Sciatic nerve (tissue), 2 donors: ENCODE measurements around the gene PALM3. TPM values are rescaled to one million over a fixed set of nuclear protein-coding genes. Genes with fewer than 3 reads are reported as not detected.

Source experiments
- ATAC-seq: fragments of 200-7000 bp; cut with Tn5 transposase; one replicate; pipeline ENCODE4 v1.9.1; 2020; ENCODE audit warnings: mild to moderate bottlenecking, moderate library complexity
- DNase-seq: peaks from one replicate; pipeline ENCODE4 v3.0.0-alpha.2; 2020; ENCODE audit warnings: low spot score
- intact Hi-C: fragments of 100-400 bp; cut with DNase I; formaldehyde crosslinking; loops from one replicate; pipeline ENCODE4 v1.14.2; 2022
- total RNA-seq: library from RNA; stranded (reverse); fragmentation: NEBNext Ultra II Directional; extraction: Animal tissue kit (Norgen Biotek cat#: 25700); gene quantifications from one replicate; pipeline ENCODE4 v1.2.1, GENCODE V29; 2021
- donor health status: DM: no; HTN: no; CAD: no.
- donor health status: DM: no; HTN: no; CAD: no.

The PALM3 gene
- total RNA-seq, 1 donor from 2014 or later = 4.5 TPM

GRCh38 chr19:14090509-14091080 lies 28.7 kb upstream of the PALM3 start, which contains the start of gene SAMD1:
SAMD1 (minus strand) TSS chr19:14090751.
- intact Hi-C loops = no loop called here
- DNase-seq (peak; percentile 93), ATAC-seq (peak; percentile 79)

- DNase-seq = no peak
- intact Hi-C loops = loop anchor here (10.0 kb wide), 1 partner anchor 45 kb away; the partner anchor contains the start of gene ASF1B
- ATAC-seq = no peak
Observed at GRCh38 chr19:14089662-14090508, 28.0 kb upstream of the PALM3 start.

- ATAC-seq (no peak), DNase-seq (no peak)
- intact Hi-C loops = loop anchor here (10.0 kb wide), 1 partner anchor 45 kb away; the partner anchor contains the start of gene ASF1B
Observed at GRCh38 chr19:14089412-14089661, 27.5 kb upstream of the PALM3 start.

DNA sequence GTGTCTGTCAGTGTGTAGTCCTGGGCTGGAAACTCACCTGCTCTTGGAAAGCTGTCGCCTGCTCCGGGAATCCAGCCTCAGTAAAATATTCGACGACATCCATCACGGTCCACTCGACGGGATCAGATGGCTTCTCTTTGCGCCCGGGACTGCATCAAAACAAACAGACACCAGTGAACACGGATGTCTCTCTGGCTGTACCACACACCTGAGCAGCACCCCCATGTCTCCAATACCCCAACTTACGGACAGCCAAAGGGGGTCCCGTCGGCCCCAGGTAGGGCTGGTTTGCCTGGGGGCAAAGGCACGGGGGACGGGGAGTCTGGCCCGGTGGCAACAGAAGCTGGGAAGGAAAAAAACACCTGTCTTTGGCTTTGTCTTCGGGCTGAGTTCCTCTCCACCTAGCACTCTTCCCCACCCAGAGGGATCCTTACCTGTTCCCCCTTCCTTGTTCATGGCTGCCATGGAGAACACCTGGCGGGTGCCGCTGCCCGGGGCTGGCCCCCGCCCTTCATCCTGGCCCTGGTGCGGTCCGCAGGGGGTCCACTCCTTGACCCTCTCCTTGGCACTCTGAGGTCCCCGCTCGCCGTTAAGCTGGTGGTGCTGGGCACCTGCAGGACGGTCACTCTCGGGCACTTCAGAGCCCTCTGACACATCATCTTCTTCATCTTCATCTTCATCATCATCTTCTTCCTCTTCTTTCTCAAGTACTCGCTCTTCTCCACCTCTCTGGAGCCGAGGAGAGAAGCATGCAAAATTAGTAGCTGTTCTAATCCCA lies 26.9 kb upstream of the PALM3 start:
- no peak for ATAC-seq
- DNase-seq = no peak
- intact Hi-C loops = loop anchor here (10.0 kb wide), 1 partner anchor 46 kb away; the partner anchor contains the start of gene ASF1B

GRCh38 chr19:14086098-14086497 lies 24.2 kb upstream of the PALM3 start:
- DNase-seq = no peak
- no peak for ATAC-seq
- intact Hi-C loops = loop anchor here (10.0 kb wide), 1 partner anchor 49 kb away; the partner anchor contains the start of gene ASF1B

DNA sequence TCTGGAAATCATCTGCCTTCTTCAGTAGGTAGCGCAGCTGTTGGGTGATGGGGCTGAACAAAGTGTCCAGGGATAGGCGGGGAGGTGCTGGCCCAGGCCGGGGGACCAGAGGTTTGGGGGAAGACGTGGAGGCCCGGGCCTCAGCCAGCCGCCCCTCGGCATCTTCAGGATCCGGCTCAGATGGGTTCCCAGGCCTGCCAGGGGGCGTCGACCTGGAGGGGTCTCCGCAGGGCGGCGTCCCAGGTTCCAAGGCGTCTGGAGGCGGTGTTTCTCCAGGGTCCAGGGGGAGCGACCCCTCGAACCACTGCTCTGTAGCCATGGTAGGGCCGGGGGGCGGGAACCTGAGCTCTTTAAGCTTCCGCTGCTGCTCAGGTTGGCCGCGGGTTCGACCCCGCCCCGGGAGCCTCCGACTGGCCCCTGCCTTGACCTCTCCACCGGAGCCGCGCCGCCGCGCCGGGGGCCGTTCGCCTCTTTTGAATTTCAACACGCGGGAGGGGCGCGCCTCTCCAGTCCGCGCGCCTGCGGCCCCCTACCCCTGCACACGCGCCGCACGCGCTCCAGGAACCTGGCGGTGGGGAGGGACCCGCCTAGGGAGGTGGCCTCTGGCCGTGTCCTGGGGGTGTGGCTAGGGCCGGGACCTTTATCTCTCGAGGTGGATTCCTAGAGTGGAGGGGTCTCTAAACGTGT lies 23.6 kb upstream of the PALM3 start, which contains the start of gene C19orf67:
TSS of gene C19orf67 (minus strand) at position 475 of the 687 bp plus-strand sequence. CDS start at position 319, 156 bp downstream.
- no peak for DNase-seq
- ATAC-seq = no peak
- intact Hi-C loops = loop anchor here (10.0 kb wide), 1 partner anchor 49 kb away; the partner anchor contains the start of gene ASF1B

DNA sequence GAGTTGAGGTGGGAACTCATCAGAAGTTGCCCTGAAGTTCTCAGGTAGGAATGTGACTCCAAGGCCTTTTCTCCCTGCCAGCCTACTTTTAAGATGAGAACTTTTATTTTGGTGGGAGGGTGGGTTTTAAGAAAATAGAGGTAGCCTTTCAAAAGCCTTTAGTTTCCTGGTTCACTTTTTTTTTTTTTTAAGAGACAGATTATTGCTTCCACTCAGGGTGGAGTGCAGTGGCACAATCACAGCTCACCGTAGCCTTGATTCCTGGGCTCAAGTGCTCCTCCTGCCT lies 20.7 kb upstream of the PALM3 start:
- DNase-seq = no peak
- ATAC-seq = no peak
- intact Hi-C loops = loop anchor here (10.0 kb wide), 1 partner anchor 52 kb away; the partner anchor contains the start of gene ASF1B

DNA sequence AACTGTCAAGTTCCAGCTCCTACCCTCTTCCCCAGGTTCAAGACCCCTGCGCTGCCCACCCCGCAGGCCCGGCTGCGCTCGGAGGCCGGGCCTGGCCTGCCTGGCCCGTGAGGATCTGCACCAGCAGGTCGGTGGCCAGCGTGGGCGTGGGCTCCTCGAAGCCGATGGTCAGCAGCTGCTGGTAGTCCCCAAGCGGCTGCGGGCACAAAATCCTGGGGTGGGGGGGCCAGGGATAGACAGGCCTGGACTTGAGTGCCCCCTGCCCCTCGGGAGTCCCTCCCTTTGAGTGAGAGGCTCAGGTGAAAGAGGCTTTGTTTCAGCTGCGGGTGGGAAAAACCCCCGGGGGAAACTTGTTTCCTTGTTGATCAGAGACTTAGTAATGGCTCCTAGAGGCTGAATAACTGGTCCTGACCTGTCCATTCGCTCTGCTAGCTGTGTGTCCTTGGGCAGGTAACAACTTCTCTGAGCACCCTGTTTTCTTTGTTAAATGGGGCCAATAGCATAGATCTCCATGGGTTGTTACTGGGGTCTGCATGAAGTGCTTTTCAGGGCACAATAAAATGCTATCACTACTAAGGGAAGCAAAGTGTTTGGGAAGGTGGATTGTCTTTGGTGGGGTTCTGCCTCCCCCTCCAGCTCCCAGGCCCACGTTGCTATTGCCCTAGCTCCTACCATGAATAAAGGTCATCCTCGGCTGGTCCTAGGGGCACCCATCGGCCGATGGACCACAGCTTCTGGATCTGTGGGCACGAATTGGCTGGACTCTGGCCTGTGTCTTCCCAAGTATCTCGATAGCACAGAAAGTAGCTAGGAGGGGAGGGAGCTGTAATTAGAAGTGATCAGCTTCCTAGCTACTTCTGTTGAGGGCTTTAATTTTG lies 20.2 kb upstream of the PALM3 start:
- DNase-seq (peak; percentile 81), ATAC-seq (no peak)
- intact Hi-C loops = loop anchor here (10.0 kb wide), 1 partner anchor 53 kb away; the partner anchor contains the start of gene ASF1B

DNA sequence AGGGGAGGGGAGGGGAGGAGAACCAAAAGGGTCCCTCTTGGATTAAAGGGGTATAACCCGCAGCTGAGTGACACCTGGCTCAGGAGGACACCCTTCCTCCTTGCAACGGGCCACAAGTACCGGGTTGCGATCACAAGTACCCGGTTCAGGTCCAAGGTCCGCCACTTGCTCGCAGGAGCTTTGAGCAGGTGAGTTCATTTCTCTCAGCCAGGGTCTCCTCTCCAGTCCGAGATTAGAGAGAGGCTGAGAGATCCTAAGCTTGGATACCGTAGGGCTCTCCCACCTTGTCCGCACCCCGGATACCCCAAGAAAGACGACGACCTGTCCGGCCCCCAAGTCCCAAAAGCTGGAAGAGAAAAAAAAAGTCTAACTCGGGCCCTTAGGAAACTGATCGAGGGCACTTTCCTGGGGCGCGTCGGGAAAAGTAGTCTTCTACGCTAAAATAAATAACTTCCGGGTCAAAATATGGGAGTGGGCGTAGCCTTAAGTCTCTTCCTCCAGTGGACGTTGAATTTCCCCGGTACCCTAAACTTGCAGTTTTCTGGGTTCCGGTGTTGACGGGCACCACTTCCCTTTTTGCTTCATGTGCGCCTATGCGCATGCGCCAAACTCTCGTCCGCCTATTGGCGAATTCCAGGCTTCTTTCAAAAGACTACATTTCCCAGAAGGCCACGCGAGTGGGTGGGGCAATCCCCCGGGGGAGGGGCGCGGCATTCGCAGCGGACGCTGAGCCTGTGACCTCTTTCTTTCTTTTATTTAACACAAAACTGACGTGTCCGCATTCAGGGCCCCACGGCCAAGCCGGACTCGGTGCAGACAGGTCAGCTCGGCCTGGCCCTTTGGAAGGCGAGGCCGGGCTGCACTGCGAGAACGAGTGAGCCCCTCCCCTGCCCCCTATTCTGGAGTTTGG lies 19.3 kb upstream of the PALM3 start:
- ATAC-seq = peak; percentile 97
- peak; percentile 100 for DNase-seq
- intact Hi-C loops = loop anchor here (10.0 kb wide), 1 partner anchor 54 kb away; the partner anchor contains the start of gene ASF1B

GRCh38 chr19:14078411-14078810 lies 16.5 kb upstream of the PALM3 start:
- ATAC-seq = no peak
- DNase-seq = no peak
- intact Hi-C loops = no loop called here

DNA sequence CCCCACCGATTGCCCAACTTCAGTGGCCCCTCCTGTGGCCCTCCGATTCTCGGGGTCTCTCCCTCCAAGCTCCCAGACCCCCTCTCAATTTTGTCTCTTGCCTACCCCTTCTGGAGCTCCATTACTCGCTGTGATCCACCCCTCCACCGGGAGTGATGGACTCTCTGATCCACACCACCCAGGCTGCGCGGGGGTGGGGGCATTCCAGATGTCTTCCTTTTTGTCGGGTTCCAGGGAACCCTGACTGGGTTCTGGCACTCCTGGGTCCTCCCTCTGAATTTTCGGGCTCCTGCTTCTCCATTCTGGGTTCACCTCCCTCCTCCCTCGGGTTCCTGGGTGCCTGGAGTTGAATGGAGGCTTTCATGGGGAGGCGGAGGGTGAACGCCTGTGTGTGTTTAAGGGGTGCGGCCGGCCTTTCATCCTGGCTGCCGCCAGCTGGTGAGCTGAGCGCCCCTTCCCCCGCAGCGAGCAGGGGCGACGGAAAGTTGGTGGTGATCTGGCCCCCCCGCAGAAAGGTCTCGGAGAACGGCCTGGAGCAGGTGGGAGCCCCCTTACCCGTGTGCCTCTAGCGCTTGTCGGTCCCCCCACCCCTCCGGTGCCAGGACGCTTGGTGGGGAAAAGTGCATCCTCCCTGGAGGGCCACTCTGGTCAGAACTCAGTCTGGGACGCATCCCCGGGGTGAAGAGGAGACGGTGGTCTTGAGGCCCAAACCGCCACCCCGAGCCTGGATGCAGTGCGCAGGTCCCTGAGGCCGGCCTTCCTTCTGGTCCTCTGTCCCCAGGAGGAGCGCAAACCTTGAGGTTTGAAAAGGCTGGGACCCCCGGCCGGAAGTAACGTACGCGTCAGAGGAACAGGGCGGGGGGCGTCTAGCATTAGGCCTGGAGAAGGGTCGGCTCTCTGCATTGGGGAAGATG lies 12.3 kb upstream of the PALM3 start:
- DNase-seq (no peak), ATAC-seq (peak; percentile 23)
- intact Hi-C loops = no loop called here

DNA sequence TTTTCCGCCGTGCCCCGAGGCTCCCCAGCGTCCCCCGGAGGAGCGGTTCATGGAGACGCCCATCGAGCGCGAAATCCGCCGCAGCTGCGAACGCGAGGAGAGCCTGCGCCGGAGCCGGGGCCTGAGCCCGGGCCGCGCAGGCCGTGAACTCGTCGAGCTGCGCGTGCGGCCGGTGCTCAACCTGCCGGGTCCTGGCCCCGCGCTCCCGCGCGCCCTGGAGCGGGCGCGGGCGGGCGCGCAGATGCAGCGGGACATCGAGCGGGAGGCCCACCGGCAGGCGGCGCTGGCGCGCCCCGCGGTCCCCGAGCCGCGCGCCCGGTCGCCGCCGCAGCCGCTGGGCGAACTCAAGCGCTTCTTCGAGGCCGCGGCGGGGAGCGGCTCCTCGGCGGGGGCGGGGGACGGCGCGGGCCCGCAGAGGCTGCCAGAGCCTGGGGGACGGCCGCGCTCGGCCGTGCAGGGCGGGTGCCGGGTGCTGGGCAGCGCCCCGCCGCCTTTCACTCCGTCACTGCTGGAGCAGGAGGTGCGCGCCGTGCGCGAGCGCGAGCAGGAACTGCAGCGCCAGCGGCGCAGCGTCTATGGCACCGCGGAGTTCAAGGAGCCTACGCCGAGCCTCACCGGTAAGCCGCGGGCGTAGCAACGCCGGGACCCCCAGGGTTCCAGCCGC lies 11.5 kb upstream of the PALM3 start:
- intact Hi-C loops = no loop called here
- DNase-seq = peak; percentile 83
- ATAC-seq = peak; percentile 58

GRCh38 chr19:14072535-14073260 lies 10.8 kb upstream of the PALM3 start, which contains the start of gene MISP3:
MISP3 (plus strand) TSS chr19:14072786; CDS start chr19:14073310, 524 bp downstream.
- peak; percentile 68 for DNase-seq
- intact Hi-C loops = no loop called here
- ATAC-seq = peak; percentile 3

GRCh38 chr19:14070268-14071050 lies 8.6 kb upstream of the PALM3 start:
- DNase-seq (no peak), ATAC-seq (no peak)
- intact Hi-C loops = no loop called here
